Umbilical cord (tissue), 2 donors: Measurements from ENCODE around the gene ARF3. TPM values are rescaled to one million over a fixed set of nuclear protein-coding genes. Genes with fewer than 3 reads are reported as not detected.
A peak's percentile ranks its signal among the peaks of the same experiment; 100 is the strongest.

Experiments
- DNase-seq: peaks from one replicate; pipeline ENCODE4 v3.0.0-alpha.2; 2015; ENCODE audit warnings: low spot score
- total RNA-seq: library from RNA; depleted of rRNA; stranded (reverse); fragments of >200 nt; gene quantifications from one replicate; pipeline ENCODE4 v1.2.3, GENCODE V29; 2014; ENCODE audit warnings: low replicate concordance; ENCODE audit not compliant: insufficient read depth

The ARF3 gene
- total RNA-seq, 1 donor from 2014 or later: 25.3 TPM

- DNase-seq: no peak
These were observed 9.0 kb upstream of the ARF3 start for GRCh38 chr12:48966177-48966895.

DNA sequence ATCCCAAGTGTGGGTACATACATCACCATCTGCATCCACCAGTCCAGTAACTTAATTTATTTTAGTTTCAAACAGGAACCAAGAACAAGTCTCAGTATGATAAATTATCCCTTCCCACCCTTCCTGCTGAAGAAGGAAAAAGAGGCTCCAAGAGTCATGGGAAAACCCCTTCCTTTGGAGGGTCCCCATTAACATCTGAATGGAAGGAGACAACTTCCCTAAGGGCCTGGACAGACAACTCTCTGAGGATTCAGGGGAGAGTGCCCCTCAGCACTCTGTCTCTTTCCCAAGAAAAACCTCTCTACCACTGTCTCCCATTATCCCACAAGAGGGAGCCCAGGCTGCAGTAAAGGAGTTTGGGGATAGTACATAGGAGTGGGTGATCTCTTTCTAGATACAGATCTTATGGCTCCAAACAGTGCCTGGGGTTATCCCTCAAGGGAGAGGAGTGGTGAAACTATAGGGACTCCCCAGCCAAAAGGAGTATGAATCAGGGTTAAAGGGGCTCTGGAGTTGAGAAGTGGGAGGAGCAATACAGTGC lies 8.1 kb upstream of the ARF3 start:
- no peak for DNase-seq

DNA sequence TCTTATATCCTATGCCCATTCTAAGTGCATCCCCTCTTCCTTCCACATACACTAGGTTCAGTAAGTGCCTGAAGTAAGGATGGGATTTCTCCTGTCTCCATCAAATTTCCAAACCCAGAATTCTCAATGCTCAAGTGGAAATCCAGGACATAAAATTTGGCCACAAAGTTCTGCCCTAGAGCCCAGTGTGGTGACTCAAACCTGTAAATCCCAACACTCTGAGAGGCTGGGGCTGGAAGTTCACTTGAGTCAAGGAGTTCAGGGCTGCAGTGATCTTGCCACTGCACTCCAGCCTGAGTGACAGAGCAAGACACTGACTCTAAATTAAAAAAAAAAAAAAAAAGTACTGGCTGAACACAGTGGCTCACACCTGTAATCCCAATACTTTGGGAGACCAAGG lies 4.5 kb upstream of the ARF3 start:
- no peak for DNase-seq

DNA sequence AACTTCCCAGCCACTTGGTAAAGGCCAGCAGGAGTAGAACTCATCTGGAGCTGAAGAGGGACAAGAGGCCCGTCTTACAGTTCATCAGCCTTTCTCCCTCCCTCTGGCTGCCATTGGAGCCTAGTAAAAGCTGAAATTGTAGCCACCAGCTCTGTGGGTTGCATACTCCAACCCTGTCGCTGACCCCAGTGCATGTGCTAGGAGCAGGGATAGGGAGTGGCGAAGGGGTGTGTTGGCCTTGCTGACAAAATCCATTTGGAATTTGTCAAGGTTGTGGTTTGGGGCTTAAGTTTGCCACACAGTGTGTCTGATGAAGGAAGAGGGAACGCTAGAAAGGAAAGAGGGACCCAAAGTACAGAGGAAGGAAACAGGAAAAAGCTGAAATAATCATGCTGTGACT lies 4.0 kb upstream of the ARF3 start:
- no peak for DNase-seq

GRCh38 chr12:48960834-48961233 lies 3.5 kb upstream of the ARF3 start:
- DNase-seq: no peak

- DNase-seq: no peak
These were observed 732 bp upstream of the ARF3 start for GRCh38 chr12:48958049-48958388.

DNA sequence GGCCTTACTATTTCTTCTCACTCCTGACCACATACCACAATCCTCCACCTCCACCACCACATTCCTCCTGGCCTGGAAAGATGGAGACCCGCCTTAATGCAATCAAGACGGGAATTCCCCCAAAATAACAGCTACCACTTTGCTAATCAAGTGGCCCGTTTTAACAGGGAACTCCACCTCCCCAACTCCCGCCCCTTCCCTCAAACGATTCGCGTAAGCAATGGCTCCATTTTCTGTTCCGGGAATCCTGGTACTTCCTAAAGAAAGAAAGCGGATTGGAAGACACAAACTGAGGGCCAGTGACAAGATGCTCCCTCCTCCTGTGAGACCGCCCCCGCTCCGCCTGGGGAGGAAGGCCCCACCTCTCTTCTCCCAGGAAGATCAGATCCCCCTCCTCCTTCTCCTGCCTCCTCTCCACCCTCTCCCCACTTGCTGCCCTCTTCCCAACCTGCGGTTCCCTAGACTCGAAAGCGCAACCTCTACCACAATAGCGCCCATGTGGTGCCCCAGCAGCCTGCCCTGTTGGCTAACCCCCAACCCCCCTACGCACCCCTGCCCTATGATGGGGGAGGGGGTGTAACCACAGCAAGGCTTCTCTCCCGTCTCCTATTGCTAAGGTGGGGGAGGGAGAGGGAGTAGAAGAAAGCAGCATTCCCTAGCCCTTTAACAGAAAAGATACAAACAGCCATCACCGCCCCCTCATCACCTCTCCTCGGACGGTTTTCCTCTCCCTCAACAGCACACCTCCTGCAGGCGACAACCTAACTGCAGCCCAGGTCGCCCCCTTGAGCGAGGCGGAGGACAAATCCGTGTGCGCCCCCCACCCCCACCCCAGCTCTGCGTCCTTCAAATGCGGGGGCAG lies 777 bp downstream of the ARF3 start:
- peak; percentile 99 for DNase-seq

- DNase-seq: no peak
These were observed 2.3 kb downstream of the ARF3 start for GRCh38 chr12:48954841-48955501.

DNA sequence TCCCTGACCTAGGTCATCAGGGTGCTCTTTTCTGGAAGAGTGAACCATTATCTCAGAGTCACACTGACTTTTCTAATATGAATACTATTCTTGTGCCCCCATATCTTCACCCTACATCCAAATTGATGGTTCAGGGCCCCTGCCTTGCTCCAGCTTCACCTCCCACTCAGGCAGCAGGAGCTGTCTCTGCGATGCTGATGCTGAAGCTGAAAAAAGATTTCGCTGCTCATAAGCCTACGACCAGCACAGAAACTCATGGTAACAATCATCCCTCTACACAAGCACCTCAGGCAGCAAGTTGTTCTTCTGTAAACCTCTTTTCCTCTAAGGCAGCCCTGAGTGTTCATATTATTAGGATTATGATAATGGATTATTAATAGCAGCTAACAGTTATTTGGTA lies 3.2 kb downstream of the ARF3 start:
- no peak for DNase-seq

DNA sequence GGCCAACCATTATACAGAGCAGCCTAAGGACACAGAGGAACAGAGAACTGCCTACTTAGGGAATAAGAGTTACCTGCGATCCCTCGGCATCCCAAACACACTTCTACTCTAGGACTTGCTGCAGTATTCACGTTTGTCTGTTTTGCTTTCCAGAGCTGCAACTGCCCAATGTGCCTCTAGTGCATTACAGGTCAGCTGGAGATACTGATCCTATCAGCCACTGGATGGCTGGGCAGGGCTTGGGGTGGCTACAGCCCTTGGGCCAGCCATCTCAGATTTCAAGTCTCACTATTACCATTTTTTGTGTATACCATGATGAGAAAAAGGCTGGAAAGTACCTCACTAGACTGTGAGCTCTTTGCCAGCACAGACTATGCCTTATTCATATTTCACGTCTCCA lies 4.6 kb downstream of the ARF3 start:
- no peak for DNase-seq

GRCh38 chr12:48947727-48948126 lies 9.6 kb downstream of the ARF3 start:
- no peak for DNase-seq

DNA sequence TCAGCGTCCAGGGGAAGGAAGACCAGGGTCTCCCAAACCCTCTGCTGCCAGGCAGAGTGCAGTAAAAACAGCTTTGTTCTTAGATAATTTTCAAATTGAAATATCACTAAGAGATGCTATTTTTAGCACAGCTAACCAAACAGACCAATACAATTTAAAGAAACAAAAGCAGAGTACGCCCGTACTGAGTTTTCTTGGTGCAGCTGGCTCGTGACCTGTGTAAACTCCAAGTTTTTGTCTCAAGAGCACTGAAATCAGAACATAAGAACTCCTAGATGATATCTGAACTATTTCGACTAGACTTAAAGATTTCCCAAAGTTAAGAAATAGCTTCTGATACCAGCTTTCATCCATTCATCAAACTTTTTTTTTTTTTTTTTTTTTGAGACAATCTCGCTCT lies 10.3 kb downstream of the ARF3 start:
- DNase-seq: no peak

- DNase-seq: no peak
These were observed 11.1 kb downstream of the ARF3 start for GRCh38 chr12:48946205-48946604.

DNA sequence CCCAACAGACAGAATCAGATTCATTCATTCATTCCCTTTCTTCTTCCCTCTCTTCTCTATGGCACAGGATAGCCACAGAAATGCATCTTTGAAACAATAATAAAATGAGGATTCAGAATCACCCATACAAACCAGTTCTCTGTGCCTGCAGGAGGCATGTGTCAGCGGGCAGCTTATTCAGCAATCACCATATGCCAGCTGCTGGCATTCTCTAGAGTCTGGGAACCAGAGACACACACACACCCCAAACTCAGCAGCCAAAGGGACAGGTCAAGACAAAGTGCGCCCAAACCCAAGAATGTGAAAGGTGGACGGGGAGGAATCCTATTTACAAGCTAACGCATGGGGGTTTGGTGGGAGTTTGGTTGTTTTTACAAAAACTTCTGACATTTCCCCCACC lies 14.1 kb downstream of the ARF3 start:
- DNase-seq: no peak

DNA sequence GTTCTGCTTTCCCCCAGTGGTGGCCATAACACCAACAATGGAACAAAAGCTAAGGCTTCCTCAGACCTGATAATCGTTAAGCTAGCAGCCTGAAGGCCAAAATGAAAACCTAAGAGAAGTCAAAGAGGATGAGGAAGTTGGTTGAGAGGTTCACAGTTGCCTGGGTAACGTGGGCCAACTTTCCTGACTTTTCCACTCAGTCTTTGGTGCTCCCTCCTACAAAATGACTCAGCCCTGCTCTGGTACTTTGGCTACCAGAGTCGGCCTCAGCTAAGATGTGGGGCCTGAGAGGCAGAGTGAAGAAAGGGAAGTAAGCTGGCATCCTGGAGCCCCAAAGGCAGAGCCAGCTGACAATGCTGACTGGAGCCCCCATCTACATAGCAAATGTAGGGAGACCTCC lies 17.1 kb downstream of the ARF3 start:
- DNase-seq: no peak

- DNase-seq: no peak
These were observed 18.5 kb downstream of the ARF3 start for GRCh38 chr12:48938805-48939204.

GRCh38 chr12:48937170-48937569 lies 20.1 kb downstream of the ARF3 start:
- no peak for DNase-seq

GRCh38 chr12:48936379-48936979 lies 20.8 kb downstream of the ARF3 start:
- peak; percentile 55 for DNase-seq

GRCh38 chr12:48934312-48934706 lies 23.0 kb downstream of the ARF3 start:
- DNase-seq: no peak

DNA sequence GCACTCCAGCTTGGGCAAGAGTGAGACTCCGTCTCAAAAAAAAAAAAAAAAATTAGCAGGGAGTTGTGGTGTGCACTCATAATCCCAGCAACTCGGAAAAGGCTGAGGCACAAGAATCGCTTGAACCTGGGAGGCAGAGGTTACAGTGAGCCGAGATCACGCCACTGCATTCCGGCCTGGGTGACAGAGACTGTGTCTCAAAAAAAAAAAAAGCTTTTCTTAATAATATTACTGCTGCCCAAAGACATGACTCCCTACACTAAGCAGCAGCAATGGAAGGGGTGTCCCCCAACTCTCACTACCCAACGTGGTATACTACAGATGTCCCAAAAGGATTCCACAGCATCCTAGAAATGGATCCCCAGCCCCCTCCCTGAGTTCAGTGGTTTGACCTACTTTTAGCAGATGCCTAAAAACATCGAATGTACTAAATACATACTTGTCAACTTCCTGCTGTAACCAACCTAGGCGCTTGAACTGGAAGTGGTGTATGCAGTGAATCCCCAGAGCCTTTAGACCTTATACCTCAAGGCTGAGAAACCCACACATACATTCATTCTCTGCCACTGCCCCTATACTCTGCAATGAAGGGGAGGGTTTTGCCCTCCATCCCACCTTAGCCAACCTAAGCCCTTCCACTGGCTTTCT lies 23.5 kb downstream of the ARF3 start:
- no peak for DNase-seq

- DNase-seq: no peak
These were observed 24.4 kb downstream of the ARF3 start for GRCh38 chr12:48932878-48933277.

- no peak for DNase-seq
These were observed 26.8 kb downstream of the ARF3 start for GRCh38 chr12:48930475-48930874.
